Hematopoietic multipotent progenitor cell (in vitro differentiated cells): Measurements from ENCODE around the gene HIVEP3. TPM values are rescaled to one million over a fixed set of nuclear protein-coding genes. Genes with fewer than 3 reads are reported as not detected.

Experiments used
- DNase-seq, 3 donors: peaks; one replicate each; pipeline ENCODE4 v3.0.0-alpha.2; 2011 to 2015; ENCODE audit warnings: low read depth in 2 of 3, low spot score in 2 of 3
- total RNA-seq: library from RNA; depleted of rRNA; stranded (reverse); fragments of >200 nt; gene quantifications from one replicate; pipeline ENCODE4 v1.2.3, GENCODE V29; 2012

HIVEP3 gene
- total RNA-seq, 1 donor, result 4.6 TPM

DNA sequence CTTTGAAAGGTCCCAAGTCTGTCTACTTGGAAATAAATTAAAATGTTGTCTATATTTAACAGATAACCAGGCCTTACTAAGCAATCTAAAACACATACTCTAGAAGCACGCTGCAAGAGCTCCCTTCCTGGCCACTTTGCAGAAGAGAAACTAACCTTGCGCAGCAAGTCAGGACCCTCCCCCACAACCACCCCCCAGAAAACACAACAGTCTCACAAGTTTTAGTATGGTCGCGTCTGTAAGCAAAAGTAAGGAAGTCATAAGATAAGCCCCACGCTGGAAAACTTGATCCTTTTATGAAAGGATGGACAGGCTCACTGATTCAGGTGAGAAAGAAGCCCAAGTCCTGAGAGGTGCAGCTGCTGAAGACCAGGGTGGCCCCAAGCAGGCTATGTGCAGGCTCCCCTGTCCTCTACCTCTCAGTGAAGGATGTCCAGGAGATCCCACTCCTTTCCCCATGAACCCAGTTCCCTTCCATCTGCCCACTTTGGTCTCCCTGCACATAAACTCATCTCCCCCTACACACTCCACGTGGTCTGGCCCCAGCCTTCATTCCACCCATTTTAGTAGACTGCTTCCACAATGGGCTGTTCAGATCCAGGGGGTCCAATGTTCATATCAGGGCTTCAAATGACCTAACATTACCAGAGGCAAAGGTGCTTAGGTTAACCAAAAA lies 23.8 kb downstream of the HIVEP3 start:
- DNase-seq, result peak in 1 of 3 donors; percentile 68

DNA sequence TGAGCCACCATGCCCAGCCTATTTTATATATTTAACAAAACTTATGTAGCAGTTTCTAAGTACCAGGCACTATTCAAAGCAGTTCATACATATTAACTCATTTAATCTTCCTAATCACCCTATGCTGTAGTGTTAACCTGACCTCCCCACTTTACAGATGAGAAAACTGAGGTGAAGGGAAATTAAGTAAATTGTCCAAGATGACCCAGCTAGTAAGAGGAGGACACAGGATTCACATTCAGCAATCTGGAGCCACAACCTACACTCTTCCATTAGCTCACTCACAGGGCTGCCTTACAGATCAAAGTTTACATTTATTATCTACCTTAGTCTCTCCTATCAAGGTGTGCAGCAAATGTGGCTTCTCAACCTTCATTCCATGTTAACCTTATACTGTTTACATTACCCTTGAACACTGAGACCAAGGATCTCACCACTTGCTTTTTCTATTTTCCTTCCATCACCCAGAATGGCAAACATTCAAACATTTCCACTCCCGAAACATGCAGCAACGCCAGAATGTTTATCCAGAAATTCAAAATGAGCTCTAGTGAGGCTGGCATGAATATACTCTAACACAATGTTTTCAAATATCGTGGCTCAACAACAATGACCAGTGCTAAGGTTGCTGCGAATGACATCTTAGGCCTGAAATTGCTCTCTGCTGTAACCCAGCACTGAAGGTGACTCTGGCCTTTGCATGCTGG lies 24.5 kb downstream of the HIVEP3 start:
- no peak for DNase-seq

DNA sequence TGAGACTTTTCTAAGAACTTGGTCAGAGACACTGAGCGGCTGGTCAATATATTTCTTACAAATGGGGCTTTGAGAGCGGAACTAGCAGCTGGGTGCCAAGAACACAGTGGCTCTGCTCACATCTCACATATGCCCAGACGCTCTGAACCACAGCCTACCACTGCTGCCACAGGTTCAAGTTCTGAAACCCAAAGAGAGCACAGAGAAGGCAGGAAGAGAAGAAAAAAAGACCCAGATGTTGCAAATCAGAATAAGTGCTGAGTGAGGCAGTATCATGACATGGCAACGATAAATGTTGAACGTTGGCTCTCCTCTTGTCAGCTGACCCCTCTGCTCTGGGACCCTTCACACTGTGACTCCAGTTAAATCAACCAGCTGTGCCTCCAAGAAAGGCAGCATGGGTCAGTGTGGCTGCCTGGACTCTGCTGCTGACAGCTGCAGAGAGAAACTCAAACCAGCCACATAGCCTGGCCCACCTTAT lies 26.4 kb downstream of the HIVEP3 start:
- no peak for DNase-seq

DNA sequence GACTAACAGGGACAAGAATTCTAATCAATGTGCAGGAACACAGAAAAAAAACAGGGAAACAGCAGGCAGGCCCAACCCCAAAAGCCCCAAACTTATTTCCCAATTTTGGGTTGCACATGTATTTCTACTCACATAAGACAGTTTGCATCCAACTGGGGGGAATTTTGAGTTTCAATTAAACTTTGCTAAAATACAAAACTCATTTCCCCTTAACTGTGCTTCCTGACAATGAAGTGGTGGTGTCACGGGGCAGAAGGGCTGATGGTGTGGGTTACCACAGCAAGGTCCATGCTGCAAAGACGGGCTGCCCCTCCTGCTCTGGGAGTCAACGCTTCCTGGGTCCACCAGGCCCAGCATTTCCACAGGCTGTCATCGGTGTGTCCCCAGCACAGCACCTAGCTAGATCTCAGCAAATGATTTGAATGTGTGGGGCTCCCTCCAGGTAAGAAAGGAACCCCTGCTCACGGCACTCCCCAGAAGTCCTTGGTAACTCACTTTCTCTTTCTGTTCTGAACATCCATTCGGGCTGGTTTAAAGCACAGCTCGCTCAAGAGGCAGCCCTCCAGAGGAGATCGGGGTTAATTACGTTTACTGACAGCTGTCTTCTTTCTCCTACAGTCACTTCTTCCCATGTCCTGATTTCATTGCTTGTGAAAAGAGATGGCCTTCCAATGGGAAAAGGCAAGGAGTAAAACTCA lies 27.4 kb downstream of the HIVEP3 start:
- peak; percentile 41 to 84 (median 79) for DNase-seq

DNA sequence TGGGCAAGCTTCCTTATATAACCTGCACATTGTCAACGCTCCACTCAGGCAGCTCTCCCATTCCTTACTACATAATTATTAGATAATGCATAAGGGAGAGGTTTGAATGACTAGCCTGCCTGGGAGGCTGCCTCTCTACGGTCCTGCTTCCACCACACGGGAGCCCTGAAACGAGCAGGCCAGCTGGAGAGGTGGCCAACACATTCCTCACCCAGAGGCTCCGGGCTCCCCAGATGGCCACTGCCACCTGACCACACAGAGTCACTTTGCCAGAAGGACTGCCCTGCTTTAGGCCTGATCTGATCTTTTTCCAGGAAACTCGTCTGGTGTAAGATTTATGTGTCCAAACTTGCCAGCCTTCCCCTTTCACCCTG lies 27.9 kb downstream of the HIVEP3 start:
- DNase-seq, result no peak

DNA sequence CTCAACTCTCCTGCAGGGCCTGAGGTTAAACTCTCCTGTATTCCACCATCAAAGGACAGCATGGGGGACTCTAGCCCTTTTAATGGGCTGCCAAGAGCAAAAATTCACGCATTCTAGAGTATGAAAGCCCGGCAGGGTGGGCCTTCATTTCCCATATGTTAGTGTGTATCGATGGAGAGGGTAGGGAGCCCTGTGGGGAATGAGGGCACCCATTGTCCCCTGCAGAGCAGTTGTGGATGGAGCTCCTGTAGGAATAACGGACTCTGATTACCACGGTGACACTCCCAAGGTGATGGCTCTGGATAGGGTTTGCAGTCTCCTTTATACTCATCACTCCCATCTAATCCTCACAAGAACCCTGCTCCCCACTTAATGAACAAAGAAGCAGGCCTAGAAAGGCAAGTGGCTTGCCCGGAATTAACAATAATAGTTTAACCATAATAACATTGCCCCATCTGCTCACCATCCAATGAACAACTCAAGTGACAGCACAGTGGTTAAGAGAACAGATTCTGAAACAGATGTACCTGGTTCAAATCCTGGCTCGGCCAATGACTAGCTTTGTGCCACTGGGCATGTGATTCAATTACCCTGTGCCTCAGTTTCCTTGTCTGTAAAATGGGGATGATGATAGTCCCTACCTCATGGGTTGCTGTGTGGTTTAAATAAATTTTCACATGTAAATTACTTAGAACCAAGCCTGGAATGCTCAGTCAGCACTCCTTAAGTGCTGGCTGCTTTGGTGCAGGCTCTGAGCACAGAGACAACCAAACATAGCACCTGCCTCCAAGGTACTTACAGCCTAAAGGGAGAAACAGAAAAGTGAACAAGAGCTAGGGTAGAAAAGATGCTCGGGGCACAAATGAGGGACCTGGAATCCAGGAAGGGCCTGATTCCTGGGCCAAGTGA lies 29.0 kb downstream of the HIVEP3 start:
- no peak for DNase-seq

- DNase-seq, result no peak
Measured at GRCh38 chr1:41888756-41889155, 30.0 kb downstream of the HIVEP3 start.

GRCh38 chr1:41887365-41887764 lies 31.4 kb downstream of the HIVEP3 start:
- DNase-seq, result no peak

DNA sequence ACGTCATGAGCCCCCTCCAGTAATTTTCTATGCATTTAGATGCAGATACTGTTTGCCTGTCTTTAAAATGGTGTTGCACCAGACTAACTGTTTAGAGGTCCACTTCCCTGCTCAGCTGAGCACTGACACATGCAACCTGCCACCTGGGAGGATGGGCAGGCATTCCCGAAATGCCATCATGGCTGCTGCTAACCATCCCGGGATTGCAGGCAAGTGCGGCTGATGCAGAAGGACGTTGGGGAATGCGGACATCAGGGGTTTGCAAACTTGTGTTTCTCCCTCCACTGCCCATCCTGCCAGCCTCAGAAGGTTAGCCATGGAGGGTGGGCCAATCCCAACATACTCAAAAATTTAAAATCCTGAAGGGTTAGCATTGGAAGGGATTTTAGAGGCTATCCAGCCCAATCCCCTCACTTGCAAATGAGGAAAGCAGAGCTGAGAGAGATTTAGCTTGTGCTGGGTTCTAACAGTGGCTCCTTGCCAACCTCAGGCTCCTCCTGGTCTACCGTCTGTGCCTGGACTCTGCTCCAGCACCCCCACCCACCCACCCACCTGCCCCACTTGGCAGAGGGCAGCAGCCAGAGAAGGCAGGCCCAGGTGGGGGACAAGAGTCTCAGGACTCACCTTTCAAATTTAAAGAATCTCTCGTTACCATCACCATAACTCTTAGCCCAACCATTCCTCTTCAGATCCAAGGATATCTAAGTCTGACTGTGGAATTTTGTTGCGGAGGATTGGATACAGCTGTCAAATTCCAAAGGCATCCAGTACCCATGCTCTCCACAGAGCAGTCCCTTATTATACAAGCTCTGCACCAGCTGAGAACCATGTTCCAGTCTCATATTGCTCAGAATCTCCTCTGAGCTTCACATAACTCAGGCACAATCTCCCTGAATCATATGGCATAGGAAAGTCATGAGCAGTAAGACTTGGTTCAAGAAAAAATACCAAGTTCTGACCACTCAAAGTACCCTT lies 34.2 kb downstream of the HIVEP3 start:
- no peak for DNase-seq

DNA sequence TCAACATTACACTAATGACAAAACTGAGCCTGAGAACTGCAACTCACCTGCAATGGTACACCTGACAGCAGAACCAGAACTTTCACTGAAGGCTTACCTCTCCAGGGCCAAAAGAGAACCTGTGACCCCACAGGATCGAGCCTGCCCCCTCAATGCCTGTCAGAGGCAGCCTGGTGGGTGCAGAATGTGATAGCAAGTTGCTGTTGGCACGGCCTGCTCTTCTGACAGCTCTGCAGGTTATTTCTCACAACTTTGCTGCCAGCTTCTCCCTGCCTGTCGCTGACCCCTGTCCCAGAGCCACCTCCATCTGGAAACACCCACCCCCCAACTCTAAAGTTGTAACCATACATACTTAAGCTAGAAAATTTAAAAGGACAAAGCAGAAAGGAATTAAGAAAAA lies 35.2 kb downstream of the HIVEP3 start:
- no peak for DNase-seq

GRCh38 chr1:41882486-41882885 lies 36.2 kb downstream of the HIVEP3 start:
- no peak for DNase-seq

GRCh38 chr1:41882068-41882477 lies 36.6 kb downstream of the HIVEP3 start:
- peak in 2 of 3 donors; percentile 85 to 95 for DNase-seq

DNA sequence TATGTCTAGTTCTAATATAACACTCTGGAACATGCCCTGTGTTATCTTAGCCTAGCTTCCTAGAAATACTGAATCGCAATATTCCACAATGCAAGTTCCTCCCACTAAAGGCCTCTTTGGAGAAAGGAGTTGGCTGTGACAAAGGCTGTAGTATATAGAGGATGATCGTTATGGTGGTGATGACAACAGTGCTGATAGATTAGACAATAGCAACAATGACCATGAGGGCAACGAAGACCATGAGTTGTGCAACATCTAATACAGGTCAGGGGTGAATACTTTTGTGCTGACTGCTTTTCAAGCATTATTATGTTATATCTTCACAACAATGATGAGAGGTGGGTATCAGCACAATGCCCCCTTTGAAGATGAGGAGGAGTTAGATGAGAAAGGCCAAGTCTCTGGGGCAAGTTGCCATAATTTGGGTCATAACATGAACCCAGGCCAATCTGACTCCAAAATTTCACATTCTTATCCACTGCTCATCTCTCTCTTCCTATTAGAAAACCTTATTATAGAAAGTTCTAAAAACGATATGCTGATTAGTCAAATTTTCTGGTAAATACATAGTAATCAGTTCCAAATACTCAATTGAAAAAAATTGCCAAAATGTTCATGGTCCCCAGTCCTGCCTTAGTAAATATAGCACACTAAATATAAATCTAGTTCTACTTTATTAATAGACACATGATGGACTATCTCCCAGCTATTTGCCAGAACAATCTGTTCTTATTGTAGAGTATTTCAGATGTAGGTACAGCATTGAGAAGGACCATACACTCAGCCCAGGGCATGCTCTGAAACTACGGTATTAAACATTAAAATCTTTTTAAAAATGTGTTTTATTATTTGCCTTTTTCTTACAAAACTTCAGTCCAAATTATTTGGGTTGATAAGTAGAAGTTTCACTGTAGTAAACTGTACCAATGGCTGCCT lies 37.5 kb downstream of the HIVEP3 start:
- no peak for DNase-seq

DNA sequence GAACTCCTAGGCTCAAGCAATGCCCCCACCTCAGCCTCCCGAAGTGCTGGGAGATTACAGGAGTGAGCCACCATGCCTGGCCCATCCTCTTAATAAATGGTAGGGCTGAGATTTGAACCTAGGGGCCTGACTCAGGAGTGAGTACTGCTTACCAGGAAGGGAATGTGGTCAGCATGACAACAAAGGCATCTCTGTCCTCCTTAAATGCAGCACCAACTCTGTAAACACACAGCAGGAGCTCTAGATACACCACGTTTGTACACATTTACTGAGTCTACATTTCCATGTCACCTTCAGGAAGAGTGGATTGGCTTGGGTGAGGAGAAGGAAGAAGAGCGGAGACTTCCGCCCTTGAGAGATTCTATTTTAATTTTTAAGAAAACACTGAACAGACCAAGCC lies 38.5 kb downstream of the HIVEP3 start:
- DNase-seq, result no peak

DNA sequence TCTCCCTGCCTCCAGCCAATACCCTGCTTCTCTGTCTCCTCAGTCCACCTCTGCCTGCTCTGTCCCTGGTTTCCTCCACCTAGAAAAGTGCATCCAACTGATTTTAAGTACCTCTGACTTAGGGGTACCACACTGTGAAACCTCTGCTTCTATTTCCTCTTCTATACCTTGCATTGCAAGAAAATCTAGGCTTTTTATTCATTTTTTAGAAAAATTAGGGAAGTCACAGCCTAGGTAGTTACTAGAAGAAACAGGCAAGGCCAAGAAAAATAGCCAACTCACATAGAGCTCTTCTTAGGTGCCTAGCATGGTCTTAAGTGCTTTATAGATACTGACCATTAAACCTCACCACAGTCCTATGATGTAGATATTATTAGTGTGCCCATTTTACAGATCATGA lies 39.1 kb downstream of the HIVEP3 start:
- peak in 1 of 3 donors; percentile 33 for DNase-seq

GRCh38 chr1:41878911-41879310 lies 39.8 kb downstream of the HIVEP3 start:
- no peak for DNase-seq

- no peak for DNase-seq
Measured at GRCh38 chr1:41878495-41878894, 40.2 kb downstream of the HIVEP3 start.
